HL-60 (cell line): ENCODE data around the gene HOXB7.

Source experiments
- POLR2AphosphoS5 ChIP-seq: IDR thresholded peaks from 2 replicates; pipeline ENCODE4 v1.6.1; 2012; ENCODE audit warnings: low read depth
- SPI1 ChIP-seq: IDR thresholded peaks from 2 replicates; pipeline ENCODE4 v1.6.1; 2012; ENCODE audit warnings: low read depth, mild to moderate bottlenecking, borderline replicate concordance
- TF ChIP-seq, protein P1 (sequence below): IDR thresholded peaks from one replicate; pipeline ENCODE4 v1.5.1; 2011; ENCODE audit warnings: low read length, control low read depth, inconsistent platforms; ENCODE audit not compliant: insufficient read depth
- TF ChIP-seq, protein P2 (sequence below): IDR thresholded peaks from 2 replicates; pipeline ENCODE4 v1.6.1; 2012; ENCODE audit warnings: low read depth; ENCODE audit not compliant: insufficient replicate concordance

DNA sequence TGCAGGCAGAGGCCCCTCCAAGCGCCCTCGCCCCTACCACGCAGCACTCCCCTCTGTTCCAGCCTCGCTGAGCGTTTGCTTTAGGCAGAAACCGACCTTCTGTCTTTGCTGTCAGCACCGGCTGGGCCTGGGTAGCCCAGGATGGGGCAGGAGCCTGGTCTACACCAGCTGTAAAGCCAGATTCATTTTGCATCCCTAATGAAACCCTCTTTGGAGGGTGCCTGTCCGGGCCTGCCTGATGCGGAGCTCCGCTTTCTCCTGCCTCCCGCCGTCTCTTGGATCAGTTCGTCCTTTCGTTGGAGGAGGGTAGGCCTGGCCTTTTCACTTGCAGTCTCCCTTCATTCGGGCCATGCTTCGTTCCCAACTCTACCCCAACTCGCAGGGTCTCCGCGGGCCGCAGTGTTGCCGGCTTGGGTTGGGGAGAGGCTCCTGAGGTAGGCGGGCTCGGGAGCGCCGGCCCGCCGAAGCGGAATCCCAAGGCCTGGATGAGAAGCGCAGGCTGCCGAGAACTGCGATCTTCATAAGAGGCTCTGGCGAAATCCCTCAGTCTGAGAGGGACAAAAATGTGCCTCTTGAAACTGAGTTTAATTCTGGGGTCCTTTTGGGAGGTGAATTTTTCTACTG lies 9.1 kb upstream of the HOXB7 start:
- TF ChIP-seq, protein P1, sequence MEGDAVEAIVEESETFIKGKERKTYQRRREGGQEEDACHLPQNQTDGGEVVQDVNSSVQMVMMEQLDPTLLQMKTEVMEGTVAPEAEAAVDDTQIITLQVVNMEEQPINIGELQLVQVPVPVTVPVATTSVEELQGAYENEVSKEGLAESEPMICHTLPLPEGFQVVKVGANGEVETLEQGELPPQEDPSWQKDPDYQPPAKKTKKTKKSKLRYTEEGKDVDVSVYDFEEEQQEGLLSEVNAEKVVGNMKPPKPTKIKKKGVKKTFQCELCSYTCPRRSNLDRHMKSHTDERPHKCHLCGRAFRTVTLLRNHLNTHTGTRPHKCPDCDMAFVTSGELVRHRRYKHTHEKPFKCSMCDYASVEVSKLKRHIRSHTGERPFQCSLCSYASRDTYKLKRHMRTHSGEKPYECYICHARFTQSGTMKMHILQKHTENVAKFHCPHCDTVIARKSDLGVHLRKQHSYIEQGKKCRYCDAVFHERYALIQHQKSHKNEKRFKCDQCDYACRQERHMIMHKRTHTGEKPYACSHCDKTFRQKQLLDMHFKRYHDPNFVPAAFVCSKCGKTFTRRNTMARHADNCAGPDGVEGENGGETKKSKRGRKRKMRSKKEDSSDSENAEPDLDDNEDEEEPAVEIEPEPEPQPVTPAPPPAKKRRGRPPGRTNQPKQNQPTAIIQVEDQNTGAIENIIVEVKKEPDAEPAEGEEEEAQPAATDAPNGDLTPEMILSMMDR = no peak
- TF ChIP-seq, protein P2, sequence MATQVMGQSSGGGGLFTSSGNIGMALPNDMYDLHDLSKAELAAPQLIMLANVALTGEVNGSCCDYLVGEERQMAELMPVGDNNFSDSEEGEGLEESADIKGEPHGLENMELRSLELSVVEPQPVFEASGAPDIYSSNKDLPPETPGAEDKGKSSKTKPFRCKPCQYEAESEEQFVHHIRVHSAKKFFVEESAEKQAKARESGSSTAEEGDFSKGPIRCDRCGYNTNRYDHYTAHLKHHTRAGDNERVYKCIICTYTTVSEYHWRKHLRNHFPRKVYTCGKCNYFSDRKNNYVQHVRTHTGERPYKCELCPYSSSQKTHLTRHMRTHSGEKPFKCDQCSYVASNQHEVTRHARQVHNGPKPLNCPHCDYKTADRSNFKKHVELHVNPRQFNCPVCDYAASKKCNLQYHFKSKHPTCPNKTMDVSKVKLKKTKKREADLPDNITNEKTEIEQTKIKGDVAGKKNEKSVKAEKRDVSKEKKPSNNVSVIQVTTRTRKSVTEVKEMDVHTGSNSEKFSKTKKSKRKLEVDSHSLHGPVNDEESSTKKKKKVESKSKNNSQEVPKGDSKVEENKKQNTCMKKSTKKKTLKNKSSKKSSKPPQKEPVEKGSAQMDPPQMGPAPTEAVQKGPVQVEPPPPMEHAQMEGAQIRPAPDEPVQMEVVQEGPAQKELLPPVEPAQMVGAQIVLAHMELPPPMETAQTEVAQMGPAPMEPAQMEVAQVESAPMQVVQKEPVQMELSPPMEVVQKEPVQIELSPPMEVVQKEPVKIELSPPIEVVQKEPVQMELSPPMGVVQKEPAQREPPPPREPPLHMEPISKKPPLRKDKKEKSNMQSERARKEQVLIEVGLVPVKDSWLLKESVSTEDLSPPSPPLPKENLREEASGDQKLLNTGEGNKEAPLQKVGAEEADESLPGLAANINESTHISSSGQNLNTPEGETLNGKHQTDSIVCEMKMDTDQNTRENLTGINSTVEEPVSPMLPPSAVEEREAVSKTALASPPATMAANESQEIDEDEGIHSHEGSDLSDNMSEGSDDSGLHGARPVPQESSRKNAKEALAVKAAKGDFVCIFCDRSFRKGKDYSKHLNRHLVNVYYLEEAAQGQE = no peak
- TF ChIP-seq SPI1 (no peak), POLR2AphosphoS5 (no peak)
